HG03039 (cell line): ENCODE results near the gene VAPA.
"Not testable (repeated sequence)": the region's sequence is repeated elsewhere in the genome, so short reads cannot be mapped to it uniquely, and the experiment has no call there.

ENCODE experiments used
- ATAC-seq: cut with Tn5 transposase; IDR thresholded peaks from one replicate; pipeline ENCODE4 v1.9.1; 2021; ENCODE audit warnings: mild to moderate bottlenecking, moderate library complexity; ENCODE audit not compliant: unreplicated experiment

VAPA gene

DNA sequence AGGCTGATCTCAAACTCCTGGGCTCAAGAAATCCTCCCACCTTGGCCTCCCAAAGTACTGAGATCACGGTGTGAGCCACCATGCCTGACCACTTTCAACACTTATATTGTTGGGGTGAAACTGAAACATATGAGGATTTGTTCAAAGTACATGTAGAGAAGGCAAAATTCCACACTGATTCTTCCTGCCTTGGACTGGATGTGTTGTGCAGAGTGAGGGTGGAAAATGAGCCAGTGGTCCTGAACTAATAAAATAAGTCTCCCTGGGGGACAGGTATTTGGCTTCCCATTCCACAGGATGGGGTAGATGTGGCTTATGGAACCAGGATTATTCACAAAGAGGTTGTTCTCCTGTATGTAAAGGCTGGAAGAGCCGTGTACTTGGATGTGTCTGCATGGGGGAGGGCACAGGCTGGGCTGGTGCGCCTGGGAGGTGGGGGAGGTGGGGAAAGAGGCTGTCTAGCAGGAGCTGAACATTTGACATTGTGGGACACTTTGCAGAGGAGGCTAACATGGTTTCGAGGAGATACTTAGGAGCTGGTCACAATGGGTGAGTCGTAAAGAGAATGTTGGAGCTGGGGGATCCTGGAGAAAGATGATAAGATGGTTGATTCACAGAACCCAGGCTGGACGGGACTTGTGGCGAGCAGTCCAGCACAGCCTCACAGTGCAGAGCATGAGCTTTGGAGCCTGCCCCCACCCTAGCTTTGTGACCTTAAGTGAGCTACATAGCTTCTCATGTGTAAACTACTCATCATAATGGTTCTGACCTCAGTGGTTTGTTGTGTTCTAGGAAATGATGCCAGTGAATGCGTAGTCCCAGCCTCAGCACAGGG is 28.4 kb upstream of the VAPA start, which contains the start of gene TXNDC2:
TSS of gene TXNDC2 (plus strand) at position 804 of the 835 bp plus-strand sequence. CDS start 708 bp downstream, outside the sequence.
- no peak for ATAC-seq

DNA sequence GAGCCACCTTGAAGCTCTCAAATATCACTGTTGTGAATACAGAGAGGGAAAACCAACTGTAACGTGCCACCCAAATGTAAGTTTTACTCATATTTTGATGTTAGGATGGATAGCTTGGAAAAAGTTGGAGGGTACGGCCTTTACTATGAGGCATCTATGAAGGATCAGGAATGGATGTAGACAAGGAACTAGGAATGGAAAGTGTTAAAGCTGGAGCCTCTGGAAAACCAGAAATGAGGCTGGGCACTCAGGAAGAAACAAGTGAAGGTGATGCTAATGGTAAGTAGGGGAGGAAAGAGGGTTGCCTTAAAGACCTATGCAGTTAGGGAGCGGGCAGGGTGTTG is 27.8 kb upstream of the VAPA start:
- ATAC-seq = no peak

DNA sequence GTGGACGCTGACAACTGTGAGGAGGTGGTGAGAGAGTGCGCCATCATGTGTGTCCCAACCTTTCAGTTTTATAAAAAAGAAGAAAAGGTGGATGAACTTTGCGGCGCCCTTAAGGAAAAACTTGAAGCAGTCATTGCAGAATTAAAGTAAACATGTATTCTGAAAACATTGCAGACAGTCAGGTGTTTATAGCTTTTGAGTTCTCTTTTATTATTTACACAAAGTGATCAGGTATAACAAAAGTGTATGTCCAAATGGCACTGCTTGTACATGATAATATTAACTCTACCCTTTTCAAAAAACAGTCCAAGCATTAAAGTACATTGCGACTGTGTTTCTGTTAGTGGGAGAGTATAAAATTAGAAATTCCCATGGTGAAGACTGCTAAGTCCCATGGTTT is 25.8 kb upstream of the VAPA start:
- no peak for ATAC-seq

- ATAC-seq = no peak
Observed at GRCh38 chr18:9890196-9890595, 23.6 kb upstream of the VAPA start.

DNA sequence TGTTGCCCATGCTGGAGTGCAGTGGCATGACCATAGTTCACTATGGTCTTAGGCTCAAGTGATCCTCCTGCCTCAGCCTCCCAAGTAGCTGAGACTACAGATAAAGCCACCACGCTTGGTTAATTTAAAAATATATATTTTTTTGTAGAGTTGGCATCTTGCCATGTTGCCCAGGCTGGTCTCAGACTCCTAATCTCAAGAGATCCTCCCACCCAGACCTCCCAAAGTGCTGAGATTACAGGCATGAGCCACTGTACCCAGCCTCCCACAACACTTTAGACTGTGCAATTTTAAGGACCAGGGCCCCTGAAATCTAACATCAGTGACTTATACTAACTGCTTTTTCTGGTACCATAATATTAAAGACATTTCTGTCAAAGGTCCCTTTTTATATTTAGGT is 22.9 kb upstream of the VAPA start:
- no peak for ATAC-seq

DNA sequence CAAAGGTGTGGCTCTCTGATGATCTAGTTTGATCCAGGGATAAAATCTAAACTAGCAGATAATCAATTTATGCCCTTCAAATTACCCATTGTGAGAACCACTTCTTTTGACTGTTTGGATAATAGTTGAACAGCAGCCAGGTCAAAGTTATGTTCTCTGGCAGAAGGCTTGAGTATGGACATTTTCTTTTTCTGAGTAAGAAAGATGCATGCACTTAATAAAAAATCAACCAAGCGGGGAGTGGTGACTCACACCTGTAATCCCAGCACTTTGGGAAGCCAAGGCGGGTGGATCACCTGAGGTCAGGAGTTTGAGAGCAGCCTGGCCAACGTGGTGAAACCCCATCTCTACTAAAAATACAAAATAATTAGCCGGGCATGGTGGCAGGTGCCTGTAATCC is 22.3 kb upstream of the VAPA start:
- not testable (repeated sequence) for ATAC-seq

DNA sequence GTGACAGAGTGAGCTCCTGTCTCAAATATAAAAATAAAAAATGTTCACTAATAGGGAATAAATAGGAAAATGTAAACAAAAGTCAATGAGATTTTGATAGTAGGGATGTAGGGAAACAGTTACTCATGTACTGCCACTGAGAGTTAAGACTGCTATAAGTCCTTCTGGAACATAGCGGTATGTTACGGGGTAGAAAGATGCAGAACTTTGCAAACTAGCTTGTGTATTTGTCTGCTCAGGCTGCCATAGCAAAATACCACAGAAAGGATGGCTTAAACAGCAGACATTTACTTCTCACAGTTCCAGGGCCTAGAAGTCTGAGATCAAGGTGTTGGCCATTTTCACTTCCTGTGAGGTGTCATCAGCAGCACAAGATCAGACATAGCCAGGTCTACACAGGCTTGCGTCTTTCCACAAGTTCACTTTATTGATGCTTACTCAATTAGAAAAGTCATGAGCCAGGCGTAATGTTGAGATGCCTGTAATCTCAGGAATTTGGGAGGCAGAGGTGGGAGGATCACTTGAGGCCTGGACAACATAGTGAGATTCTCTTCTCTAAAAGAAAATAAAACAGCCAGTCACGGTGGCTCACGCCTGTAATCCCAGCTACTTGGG is 19.3 kb upstream of the VAPA start:
- ATAC-seq = no peak

- ATAC-seq = no peak
Observed at GRCh38 chr18:9897129-9897528, 16.7 kb upstream of the VAPA start.

GRCh38 chr18:9897787-9898291 is 16.0 kb upstream of the VAPA start:
- not testable (repeated sequence) for ATAC-seq

DNA sequence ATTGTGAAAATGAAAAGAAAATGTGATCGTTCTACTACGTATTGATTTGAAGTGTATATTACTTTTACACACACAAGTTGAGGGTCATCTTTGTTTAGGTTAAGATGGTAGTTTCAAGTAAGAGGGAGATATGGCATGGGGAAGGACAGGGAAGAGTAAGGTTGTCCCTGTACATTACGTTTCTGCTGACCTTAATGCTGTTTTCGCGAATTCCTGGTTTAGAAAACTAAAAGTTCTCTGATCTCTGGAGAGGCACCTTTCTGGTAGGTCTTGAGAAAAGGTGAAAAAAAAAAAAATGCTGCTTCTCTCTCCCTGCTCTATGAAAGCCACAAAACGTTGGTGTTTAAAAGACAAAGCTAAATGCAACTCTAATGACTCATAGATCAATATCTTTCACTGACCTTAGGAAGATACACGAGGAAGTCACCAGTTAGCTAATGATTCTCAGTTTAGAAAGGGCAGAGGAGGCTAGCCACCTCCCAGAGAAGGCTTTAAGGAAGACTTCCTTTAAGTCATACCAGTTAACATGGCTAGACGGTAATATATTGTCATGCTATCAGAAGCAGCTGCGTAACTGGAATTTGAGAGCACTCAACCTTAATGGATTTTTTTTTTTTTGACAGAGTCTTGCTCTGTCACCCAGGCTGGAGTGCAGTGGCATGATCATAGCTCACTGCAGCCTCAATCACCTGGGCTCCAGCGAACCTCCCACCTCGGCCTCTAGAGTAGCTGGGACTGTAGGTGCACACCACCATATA is 14.8 kb upstream of the VAPA start:
- no peak for ATAC-seq

GRCh38 chr18:9899550-9899930 is 14.3 kb upstream of the VAPA start:
- ATAC-seq = not testable (repeated sequence)

GRCh38 chr18:9900699-9901098 is 13.1 kb upstream of the VAPA start:
- no peak for ATAC-seq

GRCh38 chr18:9901377-9901776 is 12.4 kb upstream of the VAPA start:
- no peak for ATAC-seq

GRCh38 chr18:9902264-9902663 is 11.6 kb upstream of the VAPA start:
- ATAC-seq = not testable (repeated sequence)

GRCh38 chr18:9902832-9903231 is 11.0 kb upstream of the VAPA start:
- no peak for ATAC-seq

DNA sequence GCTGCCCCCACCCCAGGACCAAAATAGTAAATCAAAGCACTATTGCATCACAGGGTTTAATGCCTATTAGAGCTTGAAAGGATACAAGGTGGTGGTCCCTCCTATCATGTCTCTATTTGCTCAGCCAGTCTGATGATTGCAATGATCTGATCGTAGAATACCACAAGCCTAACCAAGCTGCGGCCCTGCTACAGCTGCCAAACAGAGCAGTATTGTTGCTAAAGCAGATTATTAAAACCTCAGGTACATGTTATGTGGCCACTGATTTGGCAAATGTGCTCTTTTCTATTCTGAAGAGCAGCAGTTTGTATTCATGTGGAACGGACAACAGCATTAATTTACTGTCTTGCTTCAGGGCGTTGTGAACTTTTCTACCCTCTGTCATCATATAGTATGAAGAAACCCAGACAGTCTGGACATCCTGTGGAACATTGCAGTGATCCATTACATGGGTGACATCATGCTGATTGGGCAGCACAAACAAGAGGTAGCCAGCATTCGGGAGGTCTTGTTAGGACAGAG is 8.4 kb upstream of the VAPA start:
- ATAC-seq = no peak

GRCh38 chr18:9906481-9906880 is 7.3 kb upstream of the VAPA start:
- no peak for ATAC-seq

GRCh38 chr18:9907867-9908266 is 5.9 kb upstream of the VAPA start:
- no peak for ATAC-seq

- no peak for ATAC-seq
Observed at GRCh38 chr18:9910071-9910470, 3.7 kb upstream of the VAPA start.

GRCh38 chr18:9910661-9911060 is 3.2 kb upstream of the VAPA start:
- ATAC-seq = no peak

- no peak for ATAC-seq
Observed at GRCh38 chr18:9911226-9911625, 2.6 kb upstream of the VAPA start.
